OCI-LY3 (cell line): ENCODE data around the gene VAV2.

Source experiments
- CTCF ChIP-seq: fragments of 200-600, 300-600 bp; sonication (generic); IDR thresholded peaks from 2 replicates; pipeline ENCODE4 v1.5.1; 2014; ENCODE audit warnings: antibody characterized with exemption, low read length, low read depth
- EZH2phosphoT487 ChIP-seq: fragments of 200-600 bp; shearing (Covaris generic); IDR thresholded peaks from 2 replicates; pipeline ENCODE4 v1.6.1; 2018; ENCODE audit warnings: antibody characterized with exemption, mixed run types, low read depth

DNA sequence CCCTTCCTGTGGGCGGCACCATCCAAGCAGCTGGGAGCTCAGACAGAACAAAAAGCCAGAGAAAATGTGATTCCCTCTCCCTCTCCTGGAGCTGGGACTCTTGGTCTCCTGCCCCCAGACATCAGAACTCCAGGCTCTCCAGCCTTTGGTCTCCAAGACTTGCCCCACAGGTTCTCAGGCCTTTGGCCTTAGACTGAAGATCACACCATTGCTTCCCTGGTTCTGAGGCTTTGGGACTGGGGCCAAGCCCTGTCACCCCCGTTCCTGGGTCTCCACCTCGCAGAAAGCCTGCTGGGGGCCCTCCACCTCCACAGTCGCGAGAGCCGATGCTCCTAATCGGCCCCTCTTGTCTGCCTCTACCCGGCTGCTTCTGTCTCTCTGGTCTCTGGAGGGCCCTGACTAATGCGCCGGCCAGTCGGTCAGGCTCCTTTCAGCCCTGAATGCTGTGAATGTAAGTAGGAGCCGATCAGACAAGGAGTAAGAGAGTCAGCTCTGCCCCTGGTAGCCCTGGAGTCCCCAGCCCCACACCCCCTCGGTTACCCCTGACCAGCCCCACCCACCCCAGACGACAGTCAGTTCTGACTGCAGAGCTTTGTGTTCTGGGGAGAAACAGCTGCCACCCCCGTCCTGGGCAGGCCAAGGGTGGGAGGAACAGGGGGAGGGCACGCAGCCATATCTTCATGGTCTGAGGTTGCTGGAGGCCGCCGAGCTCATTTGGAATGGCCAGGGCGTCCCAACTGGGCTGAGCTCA is 57.5 kb downstream of the VAV2 start:
- TF ChIP-seq CTCF (no peak), EZH2phosphoT487 (no peak)
